Measurements from ENCODE around the gene PDHA1. TPM values are rescaled to one million over a fixed set of nuclear protein-coding genes. Genes with fewer than 3 reads are reported as not detected.

PDHA1 gene
- total and polyA plus RNA-seq, 2 experiments from 2014 or later, result 77.3 to 257 TPM

- TF ChIP-seq, protein P1, sequence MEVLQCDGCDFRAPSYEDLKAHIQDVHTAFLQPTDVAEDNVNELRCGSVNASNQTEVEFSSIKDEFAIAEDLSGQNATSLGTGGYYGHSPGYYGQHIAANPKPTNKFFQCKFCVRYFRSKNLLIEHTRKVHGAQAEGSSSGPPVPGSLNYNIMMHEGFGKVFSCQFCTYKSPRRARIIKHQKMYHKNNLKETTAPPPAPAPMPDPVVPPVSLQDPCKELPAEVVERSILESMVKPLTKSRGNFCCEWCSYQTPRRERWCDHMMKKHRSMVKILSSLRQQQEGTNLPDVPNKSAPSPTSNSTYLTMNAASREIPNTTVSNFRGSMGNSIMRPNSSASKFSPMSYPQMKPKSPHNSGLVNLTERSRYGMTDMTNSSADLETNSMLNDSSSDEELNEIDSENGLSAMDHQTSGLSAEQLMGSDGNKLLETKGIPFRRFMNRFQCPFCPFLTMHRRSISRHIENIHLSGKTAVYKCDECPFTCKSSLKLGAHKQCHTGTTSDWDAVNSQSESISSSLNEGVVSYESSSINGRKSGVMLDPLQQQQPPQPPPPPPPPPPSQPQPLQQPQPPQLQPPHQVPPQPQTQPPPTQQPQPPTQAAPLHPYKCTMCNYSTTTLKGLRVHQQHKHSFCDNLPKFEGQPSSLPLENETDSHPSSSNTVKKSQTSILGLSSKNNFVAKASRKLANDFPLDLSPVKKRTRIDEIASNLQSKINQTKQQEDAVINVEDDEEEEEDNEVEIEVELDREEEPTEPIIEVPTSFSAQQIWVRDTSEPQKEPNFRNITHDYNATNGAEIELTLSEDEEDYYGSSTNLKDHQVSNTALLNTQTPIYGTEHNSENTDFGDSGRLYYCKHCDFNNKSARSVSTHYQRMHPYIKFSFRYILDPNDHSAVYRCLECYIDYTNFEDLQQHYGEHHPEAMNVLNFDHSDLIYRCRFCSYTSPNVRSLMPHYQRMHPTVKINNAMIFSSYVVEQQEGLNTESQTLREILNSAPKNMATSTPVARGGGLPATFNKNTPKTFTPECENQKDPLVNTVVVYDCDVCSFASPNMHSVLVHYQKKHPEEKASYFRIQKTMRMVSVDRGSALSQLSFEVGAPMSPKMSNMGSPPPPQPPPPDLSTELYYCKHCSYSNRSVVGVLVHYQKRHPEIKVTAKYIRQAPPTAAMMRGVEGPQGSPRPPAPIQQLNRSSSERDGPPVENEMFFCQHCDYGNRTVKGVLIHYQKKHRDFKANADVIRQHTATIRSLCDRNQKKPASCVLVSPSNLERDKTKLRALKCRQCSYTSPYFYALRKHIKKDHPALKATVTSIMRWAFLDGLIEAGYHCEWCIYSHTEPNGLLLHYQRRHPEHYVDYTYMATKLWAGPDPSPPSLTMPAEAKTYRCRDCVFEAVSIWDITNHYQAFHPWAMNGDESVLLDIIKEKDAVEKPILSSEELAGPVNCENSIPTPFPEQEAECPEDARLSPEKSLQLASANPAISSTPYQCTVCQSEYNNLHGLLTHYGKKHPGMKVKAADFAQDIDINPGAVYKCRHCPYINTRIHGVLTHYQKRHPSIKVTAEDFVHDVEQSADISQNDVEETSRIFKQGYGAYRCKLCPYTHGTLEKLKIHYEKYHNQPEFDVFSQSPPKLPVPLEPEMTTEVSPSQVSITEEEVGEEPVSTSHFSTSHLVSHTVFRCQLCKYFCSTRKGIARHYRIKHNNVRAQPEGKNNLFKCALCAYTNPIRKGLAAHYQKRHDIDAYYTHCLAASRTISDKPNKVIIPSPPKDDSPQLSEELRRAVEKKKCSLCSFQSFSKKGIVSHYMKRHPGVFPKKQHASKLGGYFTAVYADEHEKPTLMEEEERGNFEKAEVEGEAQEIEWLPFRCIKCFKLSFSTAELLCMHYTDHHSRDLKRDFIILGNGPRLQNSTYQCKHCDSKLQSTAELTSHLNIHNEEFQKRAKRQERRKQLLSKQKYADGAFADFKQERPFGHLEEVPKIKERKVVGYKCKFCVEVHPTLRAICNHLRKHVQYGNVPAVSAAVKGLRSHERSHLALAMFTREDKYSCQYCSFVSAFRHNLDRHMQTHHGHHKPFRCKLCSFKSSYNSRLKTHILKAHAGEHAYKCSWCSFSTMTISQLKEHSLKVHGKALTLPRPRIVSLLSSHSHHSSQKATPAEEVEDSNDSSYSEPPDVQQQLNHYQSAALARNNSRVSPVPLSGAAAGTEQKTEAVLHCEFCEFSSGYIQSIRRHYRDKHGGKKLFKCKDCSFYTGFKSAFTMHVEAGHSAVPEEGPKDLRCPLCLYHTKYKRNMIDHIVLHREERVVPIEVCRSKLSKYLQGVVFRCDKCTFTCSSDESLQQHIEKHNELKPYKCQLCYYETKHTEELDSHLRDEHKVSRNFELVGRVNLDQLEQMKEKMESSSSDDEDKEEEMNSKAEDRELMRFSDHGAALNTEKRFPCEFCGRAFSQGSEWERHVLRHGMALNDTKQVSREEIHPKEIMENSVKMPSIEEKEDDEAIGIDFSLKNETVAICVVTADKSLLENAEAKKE (CRISPR knock-in tag; IDR thresholded peaks at IDR 0.05), result no peak
- no peak for TF ChIP-seq EZH2 (IDR thresholded peaks at IDR 0.05; ENCODE audit: low read depth, unreplicated experiment)
- TF ChIP-seq EZH2phosphoT487 (IDR thresholded peaks at IDR 0.05; ENCODE audit: unreplicated experiment), result no peak
- TF ChIP-seq JUNB (IDR thresholded peaks at IDR 0.05; ENCODE audit: unreplicated experiment), result no peak
- TF ChIP-seq NANOG (IDR thresholded peaks at IDR 0.05; ENCODE audit: borderline replicate concordance), result no peak
- no peak for TF ChIP-seq ZNF114 (CRISPR knock-in tag; IDR thresholded peaks at IDR 0.05)
- TF ChIP-seq ZNF331 (CRISPR knock-in tag; IDR thresholded peaks at IDR 0.05; ENCODE audit: low read depth), result no peak
- TF ChIP-seq CREB1 (CRISPR knock-in tag; IDR thresholded peaks at IDR 0.05; ENCODE audit: low read depth), result no peak
These were observed 40.4 kb upstream of the PDHA1 start (continued) for GRCh38 chrX:19303256-19303880.

- Histone ChIP-seq H3K4me2 (no peak overlapping the region), H4K20me1 (replicated peaks; ENCODE audit: insufficient read depth) (no peaks in the 10 kb centered on the region), H3K79me2 (replicated peaks; ENCODE audit: insufficient read depth) (no peaks in the 10 kb centered on the region), H3K27me3 (ENCODE audit: insufficient read depth) (no peaks in the 10 kb centered on the region), H3K36me3 (ENCODE audit: insufficient read depth) (no peaks in the 10 kb centered on the region), H3K4me3 (no peak overlapping the region), H3K4me1 (ENCODE audit: insufficient read depth) (no peaks in the 10 kb centered on the region), H3K9me2 (ENCODE audit: insufficient read depth) (no peaks in the 10 kb centered on the region), H2AFZ (no peak overlapping the region), H3F3A (replicated peaks; ENCODE audit: low read depth) (no peaks in the 10 kb centered on the region), H3K27ac (ENCODE audit: low read depth) (no peak overlapping the region)
- no peak overlapping the region for H3K27ac Mint-ChIP-seq
- no peaks in the 10 kb centered on the region for H3K36me3 Mint-ChIP-seq (ENCODE audit: low read depth)
- no peak overlapping the region for H3K4me3 Mint-ChIP-seq
- no peaks in the 10 kb centered on the region; the same call in 2 of the 3 replicates for H3K9me3 Mint-ChIP-seq
- DNase-seq (ENCODE audit: low spot score) (no peak), ATAC-seq (no peak)
- peaks cover 2% of the 10 kb centered on the region for H3K27me3 Mint-ChIP-seq (ENCODE audit: insufficient read depth, low read depth, poor library complexity)
- no peaks in the 10 kb centered on the region for H3K4me1 Mint-ChIP-seq
- TF ChIP-seq JUNB (IDR thresholded peaks at IDR 0.05; ENCODE audit: unreplicated experiment) (no peak), EZH2phosphoT487 (IDR thresholded peaks at IDR 0.05; ENCODE audit: unreplicated experiment) (no peak)
- TF ChIP-seq, protein P2, sequence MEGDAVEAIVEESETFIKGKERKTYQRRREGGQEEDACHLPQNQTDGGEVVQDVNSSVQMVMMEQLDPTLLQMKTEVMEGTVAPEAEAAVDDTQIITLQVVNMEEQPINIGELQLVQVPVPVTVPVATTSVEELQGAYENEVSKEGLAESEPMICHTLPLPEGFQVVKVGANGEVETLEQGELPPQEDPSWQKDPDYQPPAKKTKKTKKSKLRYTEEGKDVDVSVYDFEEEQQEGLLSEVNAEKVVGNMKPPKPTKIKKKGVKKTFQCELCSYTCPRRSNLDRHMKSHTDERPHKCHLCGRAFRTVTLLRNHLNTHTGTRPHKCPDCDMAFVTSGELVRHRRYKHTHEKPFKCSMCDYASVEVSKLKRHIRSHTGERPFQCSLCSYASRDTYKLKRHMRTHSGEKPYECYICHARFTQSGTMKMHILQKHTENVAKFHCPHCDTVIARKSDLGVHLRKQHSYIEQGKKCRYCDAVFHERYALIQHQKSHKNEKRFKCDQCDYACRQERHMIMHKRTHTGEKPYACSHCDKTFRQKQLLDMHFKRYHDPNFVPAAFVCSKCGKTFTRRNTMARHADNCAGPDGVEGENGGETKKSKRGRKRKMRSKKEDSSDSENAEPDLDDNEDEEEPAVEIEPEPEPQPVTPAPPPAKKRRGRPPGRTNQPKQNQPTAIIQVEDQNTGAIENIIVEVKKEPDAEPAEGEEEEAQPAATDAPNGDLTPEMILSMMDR (conservative IDR thresholded peaks at IDR 0.05; ENCODE audit: low read depth in 2 of 2), result no peak
These were observed 17.2 kb upstream of the PDHA1 start for GRCh38 chrX:19326567-19326966.

All from GM23338 (cell line).